H1 (cell line): ENCODE results near the gene MYPOP. TPM values are rescaled to one million over a fixed set of nuclear protein-coding genes. Genes with fewer than 3 reads are reported as not detected.

Experiments used
- CTCF ChIA-PET: fragments of 300-600 bp; sonication (Branson Sonifier 250); formaldehyde crosslinking; loops from one replicate; lab custom pipeline; 2021; ENCODE audit not compliant: partially characterized antibody; lab: Charles Lee
- POLR2A ChIA-PET: fragments of 300-600 bp; sonication (Branson Sonifier 250); formaldehyde crosslinking; loops from one replicate; lab custom pipeline; 2021; ENCODE audit warnings: inconsistent platforms; ENCODE audit not compliant: partially characterized antibody; lab: Charles Lee
- DNase-seq, 2 experiments: peaks; one replicate each; pipeline versions ENCODE4 v3.0.0 to v3.0.0-alpha.2; 2010 to 2022; ENCODE audit warnings: low spot score in 2 of 2, low read depth in 1 of 2, mixed read lengths in 1 of 2
- FAIRE-seq: peaks from 2 replicates; lab custom pipeline; 2011; peaks lifted over from hg19 to GRCh38; lab: Jason Lieb, UNC
- H2AFZ ChIP-seq: 2 replicates; pipeline ENCODE4 v1.8.1; 2012; ENCODE audit warnings: low read length, inconsistent platforms
- H2AK5ac ChIP-seq: 2 replicates; pipeline ENCODE4 v1.6.1; 2013; ENCODE audit warnings: low read depth, low read length
- H2BK120ac ChIP-seq: replicated peaks from 2 replicates; pipeline ENCODE3; 2013; ENCODE audit warnings: low read depth, low read length, inconsistent platforms
- H2BK12ac ChIP-seq: 2 replicates; pipeline ENCODE4 v1.6.1; 2013; ENCODE audit warnings: low read depth, low read length
- H2BK15ac ChIP-seq: 2 replicates; pipeline ENCODE4 v1.6.1; 2013; ENCODE audit warnings: low read length
- H2BK20ac ChIP-seq: 2 replicates; pipeline ENCODE4 v1.6.1; 2013; ENCODE audit warnings: low read length
- H2BK5ac ChIP-seq: 2 replicates; pipeline ENCODE4 v1.6.1; 2013; ENCODE audit warnings: low read depth, low read length
- H3K14ac ChIP-seq: 2 replicates; pipeline ENCODE4 v1.6.1; 2013; ENCODE audit warnings: inconsistent platforms; ENCODE audit not compliant: insufficient read length
- H3K18ac ChIP-seq: 2 replicates; pipeline ENCODE4 v1.6.1; 2013; ENCODE audit warnings: low read length; ENCODE audit errors: extremely low read depth
- H3K23ac ChIP-seq: 2 replicates; pipeline ENCODE4 v1.6.1; 2013; ENCODE audit warnings: inconsistent platforms; ENCODE audit not compliant: insufficient read length
- H3K23me2 ChIP-seq: 2 replicates; pipeline ENCODE4 v1.6.1; 2013; ENCODE audit warnings: low read depth, low read length
- H3K27ac ChIP-seq: 2 replicates; pipeline ENCODE4 v1.6.1; 2011; ENCODE audit warnings: low read depth, low read length, inconsistent platforms
- H3K27me3 ChIP-seq, 4 experiments: replicated peaks in 1 of 4; 1 replicate in 1 of 4; 2 replicates in 3 of 4; pipeline versions ENCODE4 v1.6.1 to v1.8.1; 2011 to 2013; ENCODE audit warnings: low read length in 3 of 4, mild to moderate bottlenecking in 3 of 4, inconsistent platforms in 2 of 4, mixed read lengths in 2 of 4, moderate library complexity in 1 of 4; ENCODE audit not compliant: control insufficient read depth in 3 of 4, insufficient read depth in 3 of 4; ENCODE audit errors: extremely low read depth in 1 of 4
- H3K36me3 ChIP-seq, 4 experiments: 2 replicates each; pipeline versions ENCODE4 v1.6.1 to v1.8.1; 2011 to 2013; ENCODE audit warnings: mild to moderate bottlenecking in 4 of 4, low read length in 3 of 4, moderate library complexity in 2 of 4, control low read depth in 1 of 4, inconsistent platforms in 1 of 4; ENCODE audit not compliant: insufficient read depth in 4 of 4, control insufficient read depth in 2 of 4
- H3K4ac ChIP-seq: replicated peaks from 2 replicates; pipeline ENCODE3; 2013; ENCODE audit warnings: low read length, low read depth, mixed read lengths, inconsistent platforms; ENCODE audit not compliant: insufficient read length
- H3K4me1 ChIP-seq, 4 experiments: replicated peaks in 1 of 4; 1 replicate in 1 of 4; 2 replicates in 3 of 4; pipeline versions ENCODE4 v1.6.1 to v1.8.1; 2011 to 2013; ENCODE audit warnings: low read length in 3 of 4, inconsistent platforms in 2 of 4, mixed read lengths in 1 of 4; ENCODE audit not compliant: insufficient read depth in 4 of 4, control insufficient read depth in 3 of 4
- H3K4me2 ChIP-seq, 2 experiments: 2 replicates each; pipeline versions ENCODE4 v1.6.1 to v1.8.1; 2011 to 2013; ENCODE audit warnings: low read depth in 2 of 2, low read length in 2 of 2, control low read depth in 1 of 2, inconsistent platforms in 1 of 2, mild to moderate bottlenecking in 1 of 2; ENCODE audit not compliant: insufficient read depth in 1 of 2
- H3K4me3 ChIP-seq, 4 experiments: fragments of 200-600, 300-600 bp in 1 of 4; sonication (generic), shearing (Covaris generic), sonication (Bioruptor Twin) in 1 of 4; 2 replicates each; pipeline versions ENCODE4 v1.5.1 to v1.8.1; 2011 to 2016; ENCODE audit warnings: low read length in 4 of 4, low read depth in 3 of 4, control low read depth in 2 of 4, inconsistent platforms in 2 of 4, mild to moderate bottlenecking in 2 of 4, mixed read lengths in 1 of 4, moderate library complexity in 1 of 4; ENCODE audit not compliant: insufficient read depth in 2 of 4; ENCODE audit errors: extremely low read depth in 1 of 4
- H3K56ac ChIP-seq: replicated peaks from 2 replicates; pipeline ENCODE3; 2013; ENCODE audit warnings: low read depth, mild to moderate bottlenecking, mixed read lengths, low read length, inconsistent platforms; ENCODE audit not compliant: insufficient read length
- H3K79me1 ChIP-seq: 2 replicates; pipeline ENCODE4 v1.6.1; 2013; ENCODE audit warnings: low read depth, low read length, control low read depth
- H3K79me2 ChIP-seq, 2 experiments: 2 replicates each; pipeline versions ENCODE4 v1.6.1 to v1.8.1; 2012 to 2013; ENCODE audit warnings: low read length in 2 of 2, mild to moderate bottlenecking in 2 of 2, inconsistent platforms in 1 of 2; ENCODE audit not compliant: insufficient read depth in 2 of 2, control insufficient read depth in 1 of 2
- H3K9ac ChIP-seq, 4 experiments: replicated peaks in 1 of 4; 1 replicate in 1 of 4; 2 replicates in 3 of 4; pipeline versions ENCODE4 v1.6.1 to v1.8.1; 2011 to 2013; ENCODE audit warnings: low read depth in 3 of 4, low read length in 3 of 4, control low read depth in 2 of 4, mild to moderate bottlenecking in 2 of 4, moderate library complexity in 2 of 4, inconsistent platforms in 1 of 4; ENCODE audit errors: extremely low read depth in 1 of 4
- H3K9me3 ChIP-seq, 2 experiments: 2 replicates each; pipeline versions ENCODE4 v1.6.1 to v1.8.1; 2012 to 2013; ENCODE audit warnings: mild to moderate bottlenecking in 2 of 2, moderate library complexity in 2 of 2, control low read depth in 1 of 2, inconsistent platforms in 1 of 2, low read depth in 1 of 2, low read length in 1 of 2, mixed read lengths in 1 of 2; ENCODE audit not compliant: insufficient read depth in 2 of 2
- H4K20me1 ChIP-seq, 2 experiments: replicated peaks in 1 of 2; 2 replicates each; pipeline versions ENCODE3 to v1.8.1; 2011 to 2013; ENCODE audit warnings: inconsistent platforms in 2 of 2, low read length in 2 of 2, mild to moderate bottlenecking in 1 of 2; ENCODE audit not compliant: insufficient read depth in 2 of 2, control insufficient read depth in 1 of 2
- H4K5ac ChIP-seq: 2 replicates; pipeline ENCODE4 v1.6.1; 2013; ENCODE audit warnings: low read length, low read depth, mixed read lengths, inconsistent platforms; ENCODE audit not compliant: insufficient read length
- H4K8ac ChIP-seq: 2 replicates; pipeline ENCODE4 v1.8.0; 2013; ENCODE audit warnings: mild to moderate bottlenecking, moderate library complexity, low read length, inconsistent platforms; ENCODE audit not compliant: insufficient read depth; ENCODE audit errors: extremely low read depth
- H4K91ac ChIP-seq: replicated peaks from 2 replicates; pipeline ENCODE3; 2013; ENCODE audit warnings: low read length, mixed read lengths, inconsistent platforms; ENCODE audit not compliant: insufficient read length
- KDM5A ChIP-seq: fragments of 200-600 bp; IDR thresholded peaks from 2 replicates; pipeline ENCODE4 v1.7.1; 2012; ENCODE audit warnings: mild to moderate bottlenecking, low read length, inconsistent platforms, mixed read lengths
- POLR2A ChIP-seq, 2 experiments: IDR thresholded peaks; 1 replicate in 1 of 2; 2 replicates in 1 of 2; pipeline ENCODE4 v1.6.1; 2011; ENCODE audit warnings: low read depth in 2 of 2, low read length in 2 of 2, mild to moderate bottlenecking in 2 of 2; ENCODE audit errors: control extremely low read depth in 1 of 2
- RBBP5 ChIP-seq: IDR thresholded peaks from 2 replicates; pipeline ENCODE4 v1.7.1; 2012; ENCODE audit warnings: low read depth, mild to moderate bottlenecking, inconsistent platforms, low read length, moderate library complexity, borderline replicate concordance
- ZNF274 ChIP-seq: IDR thresholded peaks from 2 replicates; pipeline ENCODE4 v1.7.0; 2012; ENCODE audit warnings: low read length, borderline replicate concordance; ENCODE audit errors: extremely low read depth
- WGBS, 2 experiments: shearing (Covaris generic) in 1 of 2; methylation state at CpG; one replicate each; pipeline versions ENCODE4 v1.1.6 to v1.1.7; 2013 to 2015; ENCODE audit warnings: low lambda C conversion rate in 2 of 2, mixed read lengths in 2 of 2, inconsistent platforms in 1 of 2, low coverage in 1 of 2, missing lambda C conversion rate in 1 of 2; ENCODE audit not compliant: insufficient replicate concordance in 2 of 2, insufficient coverage in 1 of 2, insufficient read length in 1 of 2; ENCODE audit errors: extremely low coverage in 1 of 2, missing lambda C conversion rate in 1 of 2; 5-methylcytosine and 5-hydroxymethylcytosine counted together
- polyA plus RNA-seq, 7 experiments: library from polyadenylated mRNA; depleted of rRNA in 3 of 7; stranded (reverse) in 5 of 7; unstranded in 2 of 7; fragments of >200 nt in 5 of 7; fragments of 200-250 nt in 2 of 7; gene quantifications; 1 replicate in 5 of 7; 2 replicates in 1 of 7; 4 replicates in 1 of 7; pipeline versions ENCODE4 v1.2.1 to v1.2.3, GENCODE V29; 2011 to 2013; ENCODE audit warnings: missing spikeins in 2 of 7, mixed read lengths in 2 of 7
- total RNA-seq: library from RNA; stranded (reverse); fragmentation: NEBNext Ultra II Directional; extraction: Animal tissue kit (Norgen Biotek cat#: 25700); gene quantifications from 2 replicates; pipeline ENCODE4 v1.2.1, GENCODE V29; 2021

The MYPOP gene
- total and polyA plus RNA-seq, 2 of the 8 experiments (the other 6 are each of a cell fraction or from before 2014, with no cell fraction given), result 3.2 to 11.1 TPM

DNA sequence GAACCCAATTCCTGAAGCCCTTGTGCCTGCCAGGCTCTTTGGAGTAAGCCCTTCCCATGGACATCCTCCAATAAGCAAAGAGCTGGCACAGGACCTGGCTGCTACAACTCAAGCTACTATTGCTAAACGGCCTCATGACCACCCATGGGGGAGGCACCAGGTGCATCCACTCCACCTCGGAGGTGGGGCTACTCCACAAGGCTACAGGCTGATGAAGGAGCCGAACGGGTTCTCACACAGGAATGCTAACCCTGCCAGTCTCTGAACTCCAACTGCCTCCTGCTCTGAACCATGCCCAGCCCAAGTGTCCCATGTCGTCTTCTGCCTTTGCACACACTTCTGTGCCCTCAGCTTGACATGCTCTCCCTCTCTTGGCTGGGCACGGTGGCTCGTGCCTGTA, 49.4 kb downstream of the MYPOP start:
- Histone ChIP-seq H2BK12ac (no peak overlapping the region), H3K4me1 (no peaks in the 10 kb centered on the region), H4K20me1 (peaks cover 3 to 18% of the 10 kb centered on the region in 2 experiments), H3K27me3 (no peaks in the 10 kb centered on the region; a peak in 1 of 7 replicates), H3K18ac (no peak overlapping the region), H3K14ac (no peak overlapping the region), H3K36me3 (peaks cover 28 to 59% (median 45%) of the 10 kb centered on the region in 4 experiments), H3K23ac (no peak overlapping the region), H3K9ac (no peak overlapping the region), H2AK5ac (no peak overlapping the region), H2BK20ac (no peak overlapping the region), H2BK120ac (no peak overlapping the region), H2BK15ac (no peak overlapping the region), H4K91ac (no peak overlapping the region), H3K79me1 (0 out of 2 replicates have a peak, but pooled peaks cover 4% of the 10 kb centered on the region), H3K56ac (no peak overlapping the region), H3K27ac (no peak overlapping the region), H3K9me3 (no peaks in the 10 kb centered on the region), H3K4me3 (no peak overlapping the region), H4K8ac (no peak overlapping the region), H2BK5ac (no peak overlapping the region), H3K4ac (no peak overlapping the region), H3K4me2 (no peak overlapping the region), H3K23me2 (no peaks in the 10 kb centered on the region)
- FAIRE-seq (no peak), DNase-seq (no peak)
- CTCF ChIA-PET, result interaction anchor here (0.7 to 2.6 kb wide), 5 partner anchors 10 to 71 kb away, joined by 3 to 13 read pairs (median 3); partner anchors contain the start of genes DMPK and SYMPK
- 85% methylated on average over 7 of the region's 7 CpGs; no CpG with 5 or more reads in 1 of the 2 experiments for WGBS, 2 experiments
- POLR2A ChIA-PET, result interaction anchor here (0.6 to 3.8 kb wide), 10 partner anchors 9 to 36 kb away, joined by 3 to 19 read pairs (median 3); partner anchors contain the start of genes FOXA3 and SYMPK
- TF ChIP-seq KDM5A (no peak), RBBP5 (no peak), POLR2A (IDR thresholded peaks at IDR 0.05; ENCODE audit: control extremely low read depth in 1 of 2, low read depth in 2 of 2, low read length in 2 of 2) (no peak), ZNF274 (no peak)
- TF ChIP-seq, all 59 proteins: peak for 0
- no peak overlapping the region for H4K5ac ChIP-seq
- no peak overlapping the region for H2AFZ ChIP-seq
- peaks cover 0 to 21% of the 10 kb centered on the region in 2 experiments; a peak in 2 of 4 replicates for H3K79me2 ChIP-seq
